ENCODE measurements around the gene NDOR1.
A peak's percentile ranks its signal among the peaks of the same experiment; 100 is the strongest.

NDOR1 gene

GRCh38 chr9:137176302-137177182 is 29.0 kb upstream of the NDOR1 start:
- H3K36me3 Mint-ChIP-seq (ENCODE audit: low read depth), result peaks cover 14% of the 10 kb centered on the region
- H3K27ac Mint-ChIP-seq, result no peak overlapping the region
- H3K4me3 Mint-ChIP-seq, result peak overlapping the region in 1 of 3 experiments; percentile 38
- no peaks in the 10 kb centered on the region for H3K9me3 Mint-ChIP-seq
- H3K4me1 Mint-ChIP-seq, result no peaks in the 10 kb centered on the region
- peaks cover 33% of the 10 kb centered on the region for H3K27me3 Mint-ChIP-seq (ENCODE audit: low read depth)
- TF ChIP-seq CTCF (IDR thresholded peaks at IDR 0.05; ENCODE audit: unreplicated experiment in 3 of 3), result peak; percentile 41 to 55 (median 55)

GRCh38 chr9:137178201-137178938 is 27.1 kb upstream of the NDOR1 start:
- H3K4me3 Mint-ChIP-seq, result no peak overlapping the region

GRCh38 chr9:137178939-137179630 is 26.4 kb upstream of the NDOR1 start:
- H3K9me3 Mint-ChIP-seq, result no peaks in the 10 kb centered on the region
- H3K27me3 Mint-ChIP-seq (ENCODE audit: low read depth), result peaks cover 11% of the 10 kb centered on the region
- no peak overlapping the region for H3K27ac Mint-ChIP-seq

More at GRCh38 chr9:137178201-137178938, 27.1 kb upstream of the NDOR1 start:
- Mint-ChIP-seq H3K4me1 (no peaks in the 10 kb centered on the region), H3K36me3 (ENCODE audit: low read depth) (peaks cover 18% of the 10 kb centered on the region), H3K27me3 (ENCODE audit: low read depth) (peaks cover 15% of the 10 kb centered on the region), H3K9me3 (no peaks in the 10 kb centered on the region), H3K27ac (no peak overlapping the region)
- TF ChIP-seq CTCF (IDR thresholded peaks at IDR 0.05; ENCODE audit: unreplicated experiment in 3 of 3), result no peak

GRCh38 chr9:137179761-137180160 is 25.7 kb upstream of the NDOR1 start:
- Mint-ChIP-seq H3K36me3 (ENCODE audit: low read depth) (peaks cover 24% of the 10 kb centered on the region), H3K4me1 (no peaks in the 10 kb centered on the region), H3K4me3 (no peak overlapping the region), H3K9me3 (no peaks in the 10 kb centered on the region), H3K27me3 (ENCODE audit: low read depth) (peaks cover 11% of the 10 kb centered on the region), H3K27ac (no peak overlapping the region)
- TF ChIP-seq CTCF (IDR thresholded peaks at IDR 0.05; ENCODE audit: unreplicated experiment in 3 of 3), result no peak

More at GRCh38 chr9:137178939-137179630, 26.4 kb upstream of the NDOR1 start:
- no peak overlapping the region for H3K4me3 Mint-ChIP-seq
- peaks cover 19% of the 10 kb centered on the region for H3K36me3 Mint-ChIP-seq (ENCODE audit: low read depth)
- no peaks in the 10 kb centered on the region for H3K4me1 Mint-ChIP-seq
- no peak for TF ChIP-seq CTCF (IDR thresholded peaks at IDR 0.05; ENCODE audit: unreplicated experiment in 3 of 3)

- Mint-ChIP-seq H3K36me3 (ENCODE audit: low read depth) (peaks cover 24% of the 10 kb centered on the region), H3K27ac (no peak overlapping the region), H3K9me3 (no peaks in the 10 kb centered on the region), H3K4me1 (no peaks in the 10 kb centered on the region), H3K4me3 (no peak overlapping the region), H3K27me3 (ENCODE audit: low read depth) (peaks cover 7% of the 10 kb centered on the region)
- TF ChIP-seq CTCF (IDR thresholded peaks at IDR 0.05; ENCODE audit: unreplicated experiment in 3 of 3), result no peak
Observed at GRCh38 chr9:137180491-137180890, 25.0 kb upstream of the NDOR1 start.
